ENCODE data around the gene MCUB. TPM values are rescaled to one million over a fixed set of nuclear protein-coding genes. Genes with fewer than 3 reads are reported as not detected.
A peak's percentile ranks its signal among the peaks of the same experiment; 100 is the strongest.

MCUB gene
- total and polyA plus RNA-seq, 2 donors (not counting 1 experiment from before 2014, with no cell fraction given): 19.0 to 20.6 TPM

GRCh38 chr4:109548655-109549054, 11.4 kb upstream of the MCUB start:
- TF ChIP-seq CTCF (conservative IDR thresholded peaks at IDR 0.05 in 1 of 2, IDR thresholded peaks at IDR 0.05 in 1 of 2; ENCODE audit: low read depth in 1 of 2, low read length in 2 of 2) (no peak), EZH2 (IDR thresholded peaks at IDR 0.05; ENCODE audit: low read length, missing control alignments) (no peak)
- Histone ChIP-seq H3K9me3 (ENCODE audit: control insufficient read depth, insufficient read depth, low read depth, low read length) (no peaks in the 10 kb centered on the region), H3K36me3 (ENCODE audit: control insufficient read depth, insufficient read depth, low read length) (no peaks in the 10 kb centered on the region), H3K4me2 (ENCODE audit: extremely low read depth, insufficient read depth, low read length) (no peak overlapping the region), H3K9ac (ENCODE audit: insufficient read depth, low read length) (no peak overlapping the region), H2AFZ (ENCODE audit: low read length) (no peak overlapping the region), H3K79me2 (ENCODE audit: control insufficient read depth, insufficient read depth, low read length) (no peaks in the 10 kb centered on the region), H4K20me1 (ENCODE audit: control insufficient read depth, extremely low read depth, insufficient read depth, low read length) (no peaks in the 10 kb centered on the region), H3K4me3 (replicated peaks in 1 of 4; ENCODE audit: control extremely low read depth in 1 of 4, insufficient read depth in 1 of 4, low read depth in 3 of 4, low read length in 4 of 4) (no peak overlapping the region), H3K27ac (ENCODE audit: insufficient read depth, low read length) (no peak overlapping the region), H3K27me3 (ENCODE audit: control insufficient read depth, insufficient read depth, low read length) (no peaks in the 10 kb centered on the region), H3K4me1 (ENCODE audit: control insufficient read depth, extremely low read depth, insufficient read depth, low read length) (no peaks in the 10 kb centered on the region)
- DNase-seq (ENCODE audit: low read depth in 2 of 2): peak; percentile 23 to 91

GRCh38 chr4:109552237-109552636, 7.8 kb upstream of the MCUB start:
- TF ChIP-seq EZH2 (IDR thresholded peaks at IDR 0.05; ENCODE audit: low read length, missing control alignments) (no peak), CTCF (conservative IDR thresholded peaks at IDR 0.05 in 1 of 2, IDR thresholded peaks at IDR 0.05 in 1 of 2; ENCODE audit: low read depth in 1 of 2, low read length in 2 of 2) (no peak)
- H3K27me3 ChIP-seq (ENCODE audit: control insufficient read depth, insufficient read depth, low read length): no peaks in the 10 kb centered on the region
- no peaks in the 10 kb centered on the region for H3K79me2 ChIP-seq (ENCODE audit: control insufficient read depth, insufficient read depth, low read length)
- no peaks in the 10 kb centered on the region for H3K36me3 ChIP-seq (ENCODE audit: control insufficient read depth, insufficient read depth, low read length)
- no peak overlapping the region for H3K4me3 ChIP-seq (replicated peaks in 1 of 4; ENCODE audit: control extremely low read depth in 1 of 4, insufficient read depth in 1 of 4, low read depth in 3 of 4, low read length in 4 of 4)
- H3K9ac ChIP-seq (ENCODE audit: insufficient read depth, low read length): no peak overlapping the region
- no peak overlapping the region for H3K27ac ChIP-seq (ENCODE audit: insufficient read depth, low read length)
- H3K9me3 ChIP-seq (ENCODE audit: control insufficient read depth, insufficient read depth, low read depth, low read length): no peaks in the 10 kb centered on the region
- H3K4me1 ChIP-seq (ENCODE audit: control insufficient read depth, extremely low read depth, insufficient read depth, low read length): no peaks in the 10 kb centered on the region
- H4K20me1 ChIP-seq (ENCODE audit: control insufficient read depth, extremely low read depth, insufficient read depth, low read length): no peaks in the 10 kb centered on the region
- DNase-seq (ENCODE audit: low read depth in 2 of 2): no peak
- no peak overlapping the region for H2AFZ ChIP-seq (ENCODE audit: low read length)
- no peak overlapping the region for H3K4me2 ChIP-seq (ENCODE audit: extremely low read depth, insufficient read depth, low read length)

- no peaks in the 10 kb centered on the region for H4K20me1 ChIP-seq (ENCODE audit: control insufficient read depth, extremely low read depth, insufficient read depth, low read length)
- no peaks in the 10 kb centered on the region for H3K27me3 ChIP-seq (ENCODE audit: control insufficient read depth, insufficient read depth, low read length)
- no peaks in the 10 kb centered on the region for H3K36me3 ChIP-seq (ENCODE audit: control insufficient read depth, insufficient read depth, low read length)
- DNase-seq (ENCODE audit: low read depth in 2 of 2): no peak
- H3K9me3 ChIP-seq (ENCODE audit: control insufficient read depth, insufficient read depth, low read depth, low read length): no peaks in the 10 kb centered on the region
- no peak overlapping the region for H3K4me3 ChIP-seq (replicated peaks in 1 of 4; ENCODE audit: control extremely low read depth in 1 of 4, insufficient read depth in 1 of 4, low read depth in 3 of 4, low read length in 4 of 4)
- no peak overlapping the region for H3K27ac ChIP-seq (ENCODE audit: insufficient read depth, low read length)
- no peak overlapping the region for H2AFZ ChIP-seq (ENCODE audit: low read length)
- TF ChIP-seq EZH2 (IDR thresholded peaks at IDR 0.05; ENCODE audit: low read length, missing control alignments): no peak
- no peak for TF ChIP-seq CTCF (conservative IDR thresholded peaks at IDR 0.05 in 1 of 2, IDR thresholded peaks at IDR 0.05 in 1 of 2; ENCODE audit: low read depth in 1 of 2, low read length in 2 of 2)
- H3K79me2 ChIP-seq (ENCODE audit: control insufficient read depth, insufficient read depth, low read length): no peaks in the 10 kb centered on the region
- H3K4me1 ChIP-seq (ENCODE audit: control insufficient read depth, extremely low read depth, insufficient read depth, low read length): no peaks in the 10 kb centered on the region
- H3K9ac ChIP-seq (ENCODE audit: insufficient read depth, low read length): no peak overlapping the region
- no peak overlapping the region for H3K4me2 ChIP-seq (ENCODE audit: extremely low read depth, insufficient read depth, low read length)
These were observed 6.9 kb upstream of the MCUB start for GRCh38 chr4:109553130-109553529.

Measured in fibroblast of lung (primary cell).